Hepatocyte (in vitro differentiated cells): ENCODE measurements around the gene PTPRCAP. TPM values are rescaled to one million over a fixed set of nuclear protein-coding genes. Genes with fewer than 3 reads are reported as not detected.

Experiments used
- DNase-seq: peaks from one replicate; pipeline ENCODE4 v3.0.0-alpha.2; 2016; ENCODE audit warnings: low spot score
- H2AFZ ChIP-seq: fragments of 200-600 bp; sonication (generic); 2 replicates; pipeline ENCODE4 v1.6.0; 2016; ENCODE audit warnings: antibody characterized with exemption, mild to moderate bottlenecking
- H3K27ac ChIP-seq: fragments of 200-600 bp; sonication (generic); 2 replicates; pipeline ENCODE4 v1.5.1; 2016; ENCODE audit warnings: mild to moderate bottlenecking
- H3K27me3 ChIP-seq: fragments of 200-600 bp; sonication (generic); 2 replicates; pipeline ENCODE4 v1.6.1; 2016
- H3K36me3 ChIP-seq: fragments of 200-600 bp; sonication (generic); replicated peaks from 2 replicates; pipeline ENCODE4 v1.5.1; 2016; ENCODE audit warnings: low read depth; ENCODE audit not compliant: insufficient read depth
- H3K4me1 ChIP-seq: fragments of 200-600 bp; sonication (generic); 2 replicates; pipeline ENCODE4 v1.5.1; 2016; ENCODE audit warnings: mild to moderate bottlenecking, moderate library complexity; ENCODE audit not compliant: insufficient read depth
- H3K4me2 ChIP-seq: fragments of 200-600 bp; sonication (generic); 2 replicates; pipeline ENCODE4 v1.6.0; 2016
- H3K4me3 ChIP-seq: fragments of 200-600 bp; sonication (generic); 2 replicates; pipeline ENCODE4 v1.5.1; 2016; ENCODE audit warnings: mild to moderate bottlenecking
- H3K79me2 ChIP-seq: fragments of 200-600 bp; sonication (generic); 2 replicates; pipeline ENCODE4 v1.6.0; 2017; ENCODE audit warnings: mild to moderate bottlenecking
- H3K9me2 ChIP-seq: fragments of 200-600 bp; sonication (generic); replicated peaks from 2 replicates; pipeline ENCODE4 v1.6.0; 2017; ENCODE audit warnings: mild to moderate bottlenecking; ENCODE audit not compliant: insufficient read depth
- H3K9me3 ChIP-seq: fragments of 200-600 bp; sonication (generic); 2 replicates; pipeline ENCODE4 v1.5.1; 2016; ENCODE audit warnings: low read depth, mild to moderate bottlenecking
- H4K20me1 ChIP-seq: fragments of 200-600 bp; sonication (generic); 2 replicates; pipeline ENCODE4 v1.6.0; 2016; ENCODE audit warnings: mild to moderate bottlenecking; ENCODE audit not compliant: insufficient read depth, poor library complexity, severe bottlenecking
- CTCF ChIP-seq: fragments of 200-600 bp; sonication (generic); IDR thresholded peaks from 2 replicates; pipeline ENCODE4 v1.5.1; 2016; ENCODE audit warnings: antibody characterized with exemption, mild to moderate bottlenecking; ENCODE audit not compliant: poor library complexity
- EZH2 ChIP-seq: fragments of 200-600 bp; sonication (generic); IDR thresholded peaks from 2 replicates; pipeline ENCODE4 v1.6.1; 2016; ENCODE audit warnings: antibody characterized with exemption, mild to moderate bottlenecking, borderline replicate concordance
- EZH2phosphoT487 ChIP-seq: fragments of 200-600 bp; sonication (generic); IDR thresholded peaks from one replicate; pipeline ENCODE4 v1.6.1; 2018; ENCODE audit warnings: antibody characterized with exemption, mild to moderate bottlenecking, low read depth, moderate library complexity; ENCODE audit not compliant: unreplicated experiment, severe bottlenecking
- WGBS: methylation state at CpG from one replicate; pipeline ENCODE4 v1.1.6; 2016; ENCODE audit warnings: low lambda C conversion rate; ENCODE audit errors: missing lambda C conversion rate; 5-methylcytosine and 5-hydroxymethylcytosine counted together
- polyA plus RNA-seq: library from polyadenylated mRNA; unstranded; fragments of >200 nt; fragmentation: Nextera tagmentation; extraction: Ambion mirVana; gene quantifications from 2 replicates; pipeline ENCODE4 v1.2.1, GENCODE V29; 2016
- total RNA-seq: library from RNA; depleted of rRNA; stranded (reverse); fragments of >200 nt; gene quantifications from 2 replicates; pipeline ENCODE4 v1.2.3, GENCODE V29; 2014

The PTPRCAP gene
- total and polyA plus RNA-seq, 2 experiments from 2014 or later = 1.0 to 2.5 TPM

- Histone ChIP-seq H4K20me1 (no peaks in the 10 kb centered on the region), H3K27ac (no peak overlapping the region), H3K4me2 (no peak overlapping the region), H3K36me3 (no peaks in the 10 kb centered on the region), H3K9me3 (no peaks in the 10 kb centered on the region), H3K79me2 (peaks cover 21% of the 10 kb centered on the region), H2AFZ (no peak overlapping the region), H3K27me3 (no peaks in the 10 kb centered on the region), H3K4me1 (peaks cover 16% of the 10 kb centered on the region), H3K4me3 (no peak overlapping the region), H3K9me2 (no peaks in the 10 kb centered on the region)
- TF ChIP-seq EZH2phosphoT487 (no peak), CTCF (no peak), EZH2 (no peak)
- WGBS = 95% methylated on average over 21 of the region's 21 CpGs
- DNase-seq = no peak
These were observed 3.6 kb upstream of the PTPRCAP start for GRCh38 chr11:67441098-67441563.

- Histone ChIP-seq H3K27ac (no peak overlapping the region), H3K79me2 (peaks cover 21% of the 10 kb centered on the region), H3K36me3 (no peaks in the 10 kb centered on the region), H3K27me3 (no peaks in the 10 kb centered on the region), H4K20me1 (no peaks in the 10 kb centered on the region), H3K4me1 (peaks cover 16% of the 10 kb centered on the region), H3K4me3 (no peak overlapping the region), H3K4me2 (no peak overlapping the region), H3K9me2 (no peaks in the 10 kb centered on the region), H3K9me3 (no peaks in the 10 kb centered on the region), H2AFZ (no peak overlapping the region)
- no peak for DNase-seq
- 94% methylated on average over 17 of the region's 17 CpGs for WGBS
- TF ChIP-seq EZH2 (no peak), CTCF (no peak), EZH2phosphoT487 (no peak)
These were observed 3.0 kb upstream of the PTPRCAP start for GRCh38 chr11:67440229-67441097.

GRCh38 chr11:67439321-67440228 lies 2.1 kb upstream of the PTPRCAP start:
- TF ChIP-seq CTCF = peak; percentile 5
- no peak for TF ChIP-seq EZH2phosphoT487
- Histone ChIP-seq H3K9me2 (no peaks in the 10 kb centered on the region), H3K27ac (no peak overlapping the region), H3K9me3 (no peaks in the 10 kb centered on the region), H4K20me1 (no peaks in the 10 kb centered on the region), H3K27me3 (no peaks in the 10 kb centered on the region), H3K4me1 (peaks cover 13% of the 10 kb centered on the region), H3K4me3 (no peak overlapping the region), H3K4me2 (no peak overlapping the region), H3K36me3 (no peaks in the 10 kb centered on the region), H3K79me2 (peaks cover 18% of the 10 kb centered on the region), H2AFZ (no peak overlapping the region)
- 93% methylated on average over 28 of the region's 31 CpGs for WGBS
- no peak for DNase-seq
